ENCODE data around the gene MRTFA. TPM values are rescaled to one million over a fixed set of nuclear protein-coding genes. Genes with fewer than 3 reads are reported as not detected.

The MRTFA gene
- total RNA-seq, 1 experiment from 2014 or later, result 28.0 TPM

GRCh38 chr22:40521046-40521445 lies 115.5 kb downstream of the MRTFA start:
- Histone ChIP-seq H3K79me2 (ENCODE audit: insufficient read depth, low read length) (peaks cover 7% of the 10 kb centered on the region; the same call in 1 of the 2 replicates), H4K20me1 (ENCODE audit: insufficient read depth) (no peaks in the 10 kb centered on the region), H3K4me3 (replicated peaks in 1 of 2; ENCODE audit: low read depth in 1 of 2, low read length in 2 of 2) (no peak overlapping the region), H3K27me3 (ENCODE audit: insufficient read depth, low read length) (no peaks in the 10 kb centered on the region), H3K36me3 (ENCODE audit: control insufficient read depth in 1 of 2, insufficient read depth in 2 of 2, low read length in 2 of 2) (no peaks in the 10 kb centered on the region), H3K9me3 (ENCODE audit: control insufficient read depth in 1 of 2, insufficient read depth in 1 of 2, low read depth in 1 of 2, low read length in 2 of 2) (no peaks in the 10 kb centered on the region), H2AFZ (ENCODE audit: low read depth, low read length, poor library complexity, severe bottlenecking) (no peak overlapping the region), H3K9me2 (ENCODE audit: insufficient read depth) (no peaks in the 10 kb centered on the region), H3K9ac (ENCODE audit: low read length) (no peak overlapping the region), H3K4me2 (ENCODE audit: low read length) (no peak overlapping the region), H3K27ac (ENCODE audit: low read depth, low read length) (no peak overlapping the region), H3K4me1 (ENCODE audit: control insufficient read depth in 1 of 2, insufficient read depth in 2 of 2, low read length in 2 of 2) (peaks cover 0 to 4% of the 10 kb centered on the region in 2 experiments; a peak in 2 of 4 replicates)
- ChIA-PET CTCF (no interaction called here), POLR2A (no interaction called here), RAD21 (ENCODE audit: low non-redundant PET in 1 of 2, low total read pairs in 2 of 2, uncharacterized antibody in 2 of 2, unreplicated experiment in 2 of 2) (no interaction called here)
- BruUV-seq (replicated peaks), result no TSS peak
- no peak for ATAC-seq
- intact Hi-C loops (cut with micrococcal nuclease), result no loop called here
- TF ChIP-seq SRF (IDR thresholded peaks at IDR 0.05; ENCODE audit: low read depth) (no peak), ATF3 (IDR thresholded peaks at IDR 0.05) (no peak), CBX3 (IDR thresholded peaks at IDR 0.05; ENCODE audit: low read depth) (no peak), ZFX (IDR thresholded peaks at IDR 0.05) (no peak), ZNF274 (IDR thresholded peaks at IDR 0.05; ENCODE audit: low read depth, low read length) (no peak), REST (IDR thresholded peaks at IDR 0.05; ENCODE audit: low read depth) (no peak), EZH2phosphoT487 (IDR thresholded peaks at IDR 0.05; ENCODE audit: borderline replicate concordance) (no peak), JUND (IDR thresholded peaks at IDR 0.05) (no peak), RAD21 (IDR thresholded peaks at IDR 0.05; ENCODE audit: low read depth) (no peak), POLR2AphosphoS5 (IDR thresholded peaks at IDR 0.05; ENCODE audit: low read depth, low read length) (no peak), CTCF (IDR thresholded peaks at IDR 0.05 in 2 of 3, conservative IDR thresholded peaks at IDR 0.05 in 1 of 3; ENCODE audit: borderline replicate concordance in 1 of 3, insufficient read depth in 1 of 3, low read depth in 2 of 3, low read length in 2 of 3) (no peak), YY1 (IDR thresholded peaks at IDR 0.05; ENCODE audit: extremely low read depth, insufficient replicate concordance, low read depth, low read length) (no peak), FOSL1 (IDR thresholded peaks at IDR 0.05; ENCODE audit: low read depth) (no peak), SP1 (IDR thresholded peaks at IDR 0.05; ENCODE audit: low read depth) (no peak), TCF7L2 (IDR thresholded peaks at IDR 0.05; ENCODE audit: borderline replicate concordance, extremely low read depth, insufficient read depth, insufficient read length) (no peak), SIN3A (IDR thresholded peaks at IDR 0.05; ENCODE audit: low read depth) (no peak), MAX (IDR thresholded peaks at IDR 0.05) (no peak), EGR1 (IDR thresholded peaks at IDR 0.05; ENCODE audit: low read depth) (no peak), ZBTB33 (IDR thresholded peaks at IDR 0.05; ENCODE audit: extremely low read depth, insufficient replicate concordance, low read length) (no peak)
- DNase-seq (ENCODE audit: low read depth, low spot score), result no peak
